HepG2 (cell line): Measurements from ENCODE around the gene SRRM3. TPM values are rescaled to one million over a fixed set of nuclear protein-coding genes. Genes with fewer than 3 reads are reported as not detected.
A peak's percentile ranks its signal among the peaks of the same experiment; 100 is the strongest.

Experiments used
- ATAC-seq: fragments of 200-7000 bp; cut with Tn5 transposase; 3 replicates; pipeline ENCODE4 v1.9.1; 2020; ENCODE audit warnings: mild to moderate bottlenecking, moderate library complexity
- BruUV-seq: library from RNA; stranded (reverse); fragments of 400-500 nt; replicated peaks from 2 replicates; lab custom pipeline; 2021; lab: Mats Ljungman, UMichigan
- CTCF ChIA-PET: fragments of 300-600 bp; formaldehyde crosslinking; extraction: SDS; loops from one replicate; lab custom pipeline; 2021; ENCODE audit warnings: low total read pairs, inconsistent platforms, low intra/inter-chr PET ratio; lab: Yijun Ruan, JAX
- POLR2A ChIA-PET: fragments of 350-600 bp; sonication (Branson Sonifier 250); formaldehyde crosslinking; loops from one replicate; lab custom pipeline; 2020; ENCODE audit warnings: antibody characterized with exemption, inconsistent platforms; lab: Yijun Ruan, JAX
- DNase-seq: peaks from one replicate; pipeline ENCODE4 v3.0.0-alpha.2; 2015; ENCODE audit warnings: low spot score
- FAIRE-seq: peaks from 3 replicates; lab custom pipeline; 2011; peaks lifted over from hg19 to GRCh38; lab: Jason Lieb, UNC
- H2AFZ ChIP-seq: one replicate; pipeline ENCODE4 v1.6.1; 2011; ENCODE audit warnings: low read length, inconsistent platforms
- H3K27ac ChIP-seq: fragments of 300-600 bp; 3 replicates; pipeline ENCODE4 v1.8.0; 2011; ENCODE audit warnings: mixed run types, mild to moderate bottlenecking, mixed read lengths, low read length, inconsistent platforms; ENCODE audit not compliant: insufficient read depth; ENCODE audit errors: extremely low read length
- H3K27me3 ChIP-seq, 2 experiments: fragments of 200-600 bp in 1 of 2; 2 replicates in 1 of 2; 3 replicates in 1 of 2; pipeline versions ENCODE4 v1.6.0 to v1.8.0; 2011; ENCODE audit warnings: low read length in 2 of 2, mild to moderate bottlenecking in 2 of 2, moderate library complexity in 2 of 2, inconsistent platforms in 1 of 2; ENCODE audit not compliant: insufficient read depth in 2 of 2, control insufficient read depth in 1 of 2
- H3K36me3 ChIP-seq, 2 experiments: fragments of 200-600 bp in 1 of 2; replicated peaks in 1 of 2; 2 replicates in 1 of 2; 3 replicates in 1 of 2; pipeline versions ENCODE4 v1.5.1 to v1.8.0; 2011; ENCODE audit warnings: low read length in 2 of 2, inconsistent platforms in 1 of 2; ENCODE audit not compliant: insufficient read depth in 2 of 2, control insufficient read depth in 1 of 2
- H3K4me1 ChIP-seq: 2 replicates; pipeline ENCODE4 v1.5.1; 2012; ENCODE audit warnings: low read length, inconsistent platforms; ENCODE audit not compliant: insufficient read depth
- H3K4me2 ChIP-seq: 2 replicates; pipeline ENCODE4 v1.6.0; 2011; ENCODE audit warnings: low read depth, low read length, inconsistent platforms
- H3K4me3 ChIP-seq, 3 experiments: fragments of 200-600 bp in 1 of 3; sonication (generic), shearing (Covaris generic) in 1 of 3; replicated peaks in 1 of 3; 2 replicates each; pipeline ENCODE4 v1.5.1; 2011 to 2016; ENCODE audit warnings: low read length in 3 of 3, inconsistent platforms in 2 of 3, low read depth in 2 of 3, mild to moderate bottlenecking in 2 of 3, control low read depth in 1 of 3, mixed read lengths in 1 of 3; ENCODE audit not compliant: insufficient read depth in 1 of 3
- H3K79me2 ChIP-seq: one replicate; pipeline ENCODE4 v1.6.1; 2011; ENCODE audit warnings: low read length, inconsistent platforms; ENCODE audit not compliant: insufficient read depth
- H3K9ac ChIP-seq: 2 replicates; pipeline ENCODE4 v1.6.0; 2011; ENCODE audit warnings: mild to moderate bottlenecking, low read depth, low read length, inconsistent platforms; ENCODE audit not compliant: insufficient read depth
- H3K9me3 ChIP-seq: 2 replicates; pipeline ENCODE4 v1.5.1; 2012; ENCODE audit warnings: mild to moderate bottlenecking, low read length
- H4K20me1 ChIP-seq: 2 replicates; pipeline ENCODE4 v1.6.0; 2011; ENCODE audit warnings: inconsistent platforms, mild to moderate bottlenecking, low read length, moderate library complexity; ENCODE audit not compliant: insufficient read depth
- ARNTL ChIP-seq: sonication (generic); formaldehyde crosslinking; IDR thresholded peaks from 2 replicates; pipeline ENCODE4 v1.4.0; 2020; ENCODE audit warnings: mild to moderate bottlenecking, missing genetic modification reagents
- ATF5 ChIP-seq: sonication (generic); formaldehyde crosslinking; IDR thresholded peaks from 2 replicates; pipeline ENCODE4 v1.4.0; 2020; ENCODE audit warnings: mild to moderate bottlenecking, low read depth, missing genetic modification reagents
- ETV6 ChIP-seq: sonication (generic); formaldehyde crosslinking; conservative IDR thresholded peaks from 2 replicates; pipeline ENCODE4 v1.4.0; 2020; ENCODE audit warnings: missing genetic modification reagents
- HMGA1 ChIP-seq: sonication (generic); formaldehyde crosslinking; conservative IDR thresholded peaks from 2 replicates; pipeline ENCODE4 v1.4.0; 2020; ENCODE audit warnings: missing genetic modification reagents
- IKZF5 ChIP-seq: IDR thresholded peaks from 2 replicates; pipeline ENCODE4 v1.6.1; 2018; ENCODE audit warnings: missing genetic modification reagents, mild to moderate bottlenecking, missing compliant biosample characterization
- NFAT5 ChIP-seq: sonication (generic); formaldehyde crosslinking; IDR thresholded peaks from 2 replicates; pipeline ENCODE4 v1.4.0; 2020; ENCODE audit warnings: missing genetic modification reagents
- PHB2 ChIP-seq: fragments of 450-650 bp; IDR thresholded peaks from 2 replicates; pipeline ENCODE4 v1.6.1; 2018; ENCODE audit not compliant: partially characterized antibody
- SOX13 ChIP-seq, 3 experiments: fragments of 450-650 bp in 1 of 3; sonication (generic) in 1 of 3; formaldehyde crosslinking in 1 of 3; IDR thresholded peaks in 2 of 3; conservative IDR thresholded peaks in 1 of 3; 2 replicates each; pipeline versions ENCODE4 v1.5.0 to v1.6.1; 2016 to 2020; ENCODE audit warnings: antibody characterized with exemption in 1 of 3, mild to moderate bottlenecking in 1 of 3, missing compliant biosample characterization in 1 of 3, missing genetic modification reagents in 1 of 3, moderate library complexity in 1 of 3
- SSRP1 ChIP-seq: IDR thresholded peaks from 2 replicates; pipeline ENCODE4 v1.6.1; 2016; ENCODE audit warnings: control low read depth
- TBL1XR1 ChIP-seq: fragments of 150-350 bp; IDR thresholded peaks from 2 replicates; pipeline ENCODE4 v1.6.1; 2014; ENCODE audit warnings: borderline replicate concordance, low read length; ENCODE audit not compliant: partially characterized antibody
- TCF12 ChIP-seq, 2 experiments: fragments of 450-650 bp in 1 of 2; sonication (generic) in 1 of 2; formaldehyde crosslinking in 1 of 2; IDR thresholded peaks; 2 replicates each; pipeline versions ENCODE4 v1.6.1 to v1.8.0; 2017 to 2022; ENCODE audit warnings: antibody characterized with exemption in 1 of 2, mild to moderate bottlenecking in 1 of 2, missing genetic modification reagents in 1 of 2, moderate library complexity in 1 of 2
- THYN1 ChIP-seq: sonication (generic); formaldehyde crosslinking; IDR thresholded peaks from 2 replicates; pipeline ENCODE4 v1.8.1; 2023; ENCODE audit warnings: low read depth, mild to moderate bottlenecking, moderate library complexity, missing genetic modification reagents, borderline replicate concordance
- ZNF138 ChIP-seq: sonication (generic); formaldehyde crosslinking; IDR thresholded peaks from 2 replicates; pipeline ENCODE4 v1.5.0; 2020; ENCODE audit warnings: mild to moderate bottlenecking, low read depth, missing genetic modification reagents
- ZNF547 ChIP-seq: sonication (generic); formaldehyde crosslinking; IDR thresholded peaks from 2 replicates; pipeline ENCODE4 v1.5.1; 2020; ENCODE audit warnings: mild to moderate bottlenecking, missing genetic modification reagents
- WGBS: methylation state at CpG from one replicate; pipeline ENCODE4 v1.1.6; 2017; ENCODE audit warnings: low lambda C conversion rate; 5-methylcytosine and 5-hydroxymethylcytosine counted together
- in situ Hi-C: cut with HindIII; loops from 2 replicates; pipeline ENCODE4 v1.10.0; 2017; ENCODE audit warnings: low pct_unique_long_range_greater_than_20kb; ENCODE audit not compliant: extremely low pct_ligation_motif_present
- intact Hi-C: fragments of 100-400 bp; cut with micrococcal nuclease; formaldehyde crosslinking; loops from one replicate; pipeline ENCODE4 v1.10.0; 2022; ENCODE audit not compliant: unreplicated experiment
- polyA plus RNA-seq, 8 experiments: library from polyadenylated mRNA; depleted of rRNA in 3 of 8; stranded (reverse) in 7 of 8; unstranded in 1 of 8; fragments of >200 nt; fragmentation: Illumina TruSeq in 4 of 8; extraction: Trizol in 4 of 8; gene quantifications; 2 replicates each; pipeline versions ENCODE4 v1.2.1 to v1.2.3, GENCODE V29; 2011 to 2016; ENCODE audit warnings: low read depth in 4 of 8, missing spikeins in 1 of 8, mixed read lengths in 1 of 8; ENCODE audit not compliant: insufficient read depth in 1 of 8
- total RNA-seq, 5 experiments: library from RNA; depleted of rRNA; stranded (reverse); fragments of >200 nt; fragmentation: Illumina TruSeq; extraction: Trizol; gene quantifications; 2 replicates each; pipeline ENCODE4 v1.2.3, GENCODE V29; 2016; ENCODE audit warnings: low read depth in 1 of 5
- TF ChIP-seq, protein P1 (sequence below): sonication (generic); formaldehyde crosslinking; IDR thresholded peaks from 2 replicates; pipeline ENCODE4 v1.4.0; 2020; ENCODE audit warnings: mild to moderate bottlenecking, missing genetic modification reagents
- TF ChIP-seq, protein P2 (sequence below): sonication (generic); formaldehyde crosslinking; IDR thresholded peaks from 2 replicates; pipeline ENCODE4 v1.4.0; 2020; ENCODE audit warnings: mild to moderate bottlenecking, missing genetic modification reagents

Gene SRRM3
- total and polyA plus RNA-seq, 2 of the 13 experiments (the other 11 are each of a cell fraction or from before 2014, with no cell fraction given): 0.13 to 0.54 TPM

GRCh38 chr7:76225379-76225778 is 23.7 kb downstream of the SRRM3 start:
- DNase-seq (no peak), FAIRE-seq (no peak), ATAC-seq (peak; percentile 71)
- no peak overlapping the region for H3K4me2 ChIP-seq
- no peaks in the 10 kb centered on the region; a peak in 1 of 5 replicates for H3K27me3 ChIP-seq
- intact Hi-C loops (no loop called here), in situ Hi-C loops (loop anchor here (5.0 kb wide), 1 partner anchor 37 kb away; no protein-coding TSS in a partner anchor)
- H3K9me3 ChIP-seq: no peaks in the 10 kb centered on the region
- BruUV-seq: no TSS peak
- H3K4me3 ChIP-seq: no peak overlapping the region
- ChIA-PET POLR2A (no interaction called here), CTCF (no interaction called here)
- no peak overlapping the region for H3K27ac ChIP-seq
- no peaks in the 10 kb centered on the region for H3K36me3 ChIP-seq
- H3K79me2 ChIP-seq: no peaks in the 10 kb centered on the region
- peaks cover 14% of the 10 kb centered on the region for H3K4me1 ChIP-seq
- no peak overlapping the region for H2AFZ ChIP-seq
- no peak overlapping the region for H3K9ac ChIP-seq
- 0 out of 2 replicates have a peak, but pooled peaks cover 6% of the 10 kb centered on the region for H4K20me1 ChIP-seq
- 17% methylated on average over 3 of the region's 11 CpGs for WGBS
- TF ChIP-seq, protein P1, sequence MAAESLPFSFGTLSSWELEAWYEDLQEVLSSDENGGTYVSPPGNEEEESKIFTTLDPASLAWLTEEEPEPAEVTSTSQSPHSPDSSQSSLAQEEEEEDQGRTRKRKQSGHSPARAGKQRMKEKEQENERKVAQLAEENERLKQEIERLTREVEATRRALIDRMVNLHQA (CRISPR knock-in tag): no peak
- TF ChIP-seq, protein P2, sequence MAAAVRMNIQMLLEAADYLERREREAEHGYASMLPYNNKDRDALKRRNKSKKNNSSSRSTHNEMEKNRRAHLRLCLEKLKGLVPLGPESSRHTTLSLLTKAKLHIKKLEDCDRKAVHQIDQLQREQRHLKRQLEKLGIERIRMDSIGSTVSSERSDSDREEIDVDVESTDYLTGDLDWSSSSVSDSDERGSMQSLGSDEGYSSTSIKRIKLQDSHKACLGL (CRISPR knock-in tag): no peak
- TF ChIP-seq ETV6: no peak; the same call in 1 of the 2 replicates
- TF ChIP-seq ZNF547 (CRISPR knock-in tag): no peak
- no peak for TF ChIP-seq ATF5
- TF ChIP-seq ARNTL (CRISPR knock-in tag): no peak
- no peak for TF ChIP-seq THYN1
- TF ChIP-seq IKZF5 (CRISPR knock-in tag): peak; percentile 33; the same call in 1 of the 2 replicates
- no peak for TF ChIP-seq HMGA1
- TF ChIP-seq SSRP1 (CRISPR knock-in tag): no peak
- TF ChIP-seq TBL1XR1: no peak
- no peak for TF ChIP-seq NFAT5 (CRISPR knock-in tag)
- TF ChIP-seq TCF12 (IDR thresholded peaks at IDR 0.05): no peak
- no peak for TF ChIP-seq TCF12 (CRISPR knock-in tag; IDR thresholded peaks at IDR 0.05)
- no peak for TF ChIP-seq SOX13 (IDR thresholded peaks at IDR 0.05)
- no peak for TF ChIP-seq SOX13 (CRISPR knock-in tag; conservative IDR thresholded peaks at IDR 0.05 in 1 of 2, IDR thresholded peaks at IDR 0.05 in 1 of 2)
- no peak for TF ChIP-seq ZNF138 (CRISPR knock-in tag)
- no peak for TF ChIP-seq PHB2
